K562 (cell line): Measurements from ENCODE around the gene USP49. TPM values are rescaled to one million over a fixed set of nuclear protein-coding genes. Genes with fewer than 3 reads are reported as not detected.
A peak's percentile ranks its signal among the peaks of the same experiment; 100 is the strongest.

ENCODE experiments used
- BCOR ChIP-seq: fragments of 450-650 bp; IDR thresholded peaks from 2 replicates; pipeline ENCODE4 v1.6.1; 2016
- CTBP1 ChIP-seq: fragments of 450-650 bp; IDR thresholded peaks from 2 replicates; pipeline ENCODE4 v1.6.1; 2016; ENCODE audit warnings: borderline replicate concordance
- DPF2 ChIP-seq: fragments of 450-650 bp; IDR thresholded peaks from 2 replicates; pipeline ENCODE4 v1.6.1; 2016
- FIP1L1 ChIP-seq: fragments of 200-400 bp; formaldehyde crosslinking; IDR thresholded peaks from 2 replicates; pipeline ENCODE4 v1.6.1; 2018; ENCODE audit warnings: mild to moderate bottlenecking, low read depth, low read length; ENCODE audit not compliant: poor library complexity, severe bottlenecking
- KAT2B ChIP-seq: IDR thresholded peaks from one replicate; pipeline ENCODE4 v1.6.1; 2012; ENCODE audit warnings: low read depth, mild to moderate bottlenecking, control low read depth, inconsistent platforms, low read length, moderate library complexity
- MTA1 ChIP-seq: fragments of 450-650 bp; IDR thresholded peaks from 2 replicates; pipeline ENCODE4 v1.6.1; 2017; ENCODE audit warnings: borderline replicate concordance
- NR2F6 ChIP-seq: fragments of 450-650 bp; formaldehyde crosslinking; IDR thresholded peaks from 2 replicates; pipeline ENCODE4 v1.4.0; 2020; ENCODE audit warnings: mild to moderate bottlenecking
- SREBF1 ChIP-seq: fragments of 150-350 bp; IDR thresholded peaks from 2 replicates; pipeline ENCODE4 v1.6.1; 2014; ENCODE audit warnings: antibody characterized with exemption, low read depth, low read length, borderline replicate concordance
- SRSF7 ChIP-seq: fragments of 200-400 bp; formaldehyde crosslinking; optimal IDR thresholded peaks from 2 replicates; pipeline ENCODE3; 2017; ENCODE audit warnings: mild to moderate bottlenecking, low read depth, low read length
- TOE1 ChIP-seq, 2 experiments: fragments of 450-650 bp in 1 of 2; sonication (generic) in 1 of 2; formaldehyde crosslinking in 1 of 2; IDR thresholded peaks; 2 replicates each; pipeline versions ENCODE4 v1.7.1 to v1.8.0; 2016 to 2022; ENCODE audit warnings: borderline replicate concordance in 2 of 2, mild to moderate bottlenecking in 2 of 2, antibody characterized with exemption in 1 of 2, inconsistent platforms in 1 of 2, low read depth in 1 of 2, missing genetic modification reagents in 1 of 2, moderate library complexity in 1 of 2
- ZNF212 ChIP-seq: fragments of 450-650 bp; formaldehyde crosslinking; IDR thresholded peaks from 2 replicates; pipeline ENCODE4 v1.4.0; 2020; ENCODE audit warnings: mild to moderate bottlenecking
- ZNF436 ChIP-seq: fragments of 250-450, 450-650 bp; sonication (Bioruptor Pico); formaldehyde crosslinking; IDR thresholded peaks from 2 replicates; pipeline ENCODE4 v1.7.0; 2020; ENCODE audit warnings: mild to moderate bottlenecking
- polyA plus RNA-seq, 8 experiments: library from polyadenylated mRNA; depleted of rRNA in 4 of 8; stranded (reverse) in 5 of 8; unstranded in 3 of 8; fragments of >200 nt; fragmentation: Nextera tagmentation in 2 of 8; fragmentation: Illumina TruSeq in 1 of 8; extraction: Ambion mirVana in 2 of 8; extraction: Trizol in 1 of 8; gene quantifications; 2 replicates each; pipeline versions ENCODE4 v1.2.1 to v1.2.3, GENCODE V29; 2011 to 2014; ENCODE audit warnings: inconsistent platforms in 1 of 8, missing spikeins in 1 of 8
- total RNA-seq, 7 experiments: library from RNA; depleted of rRNA in 6 of 7; stranded (reverse); fragments of >200 nt in 6 of 7; fragmentation: Illumina TruSeq in 2 of 7; extraction: Trizol in 2 of 7; gene quantifications; 2 replicates each; pipeline versions ENCODE4 v1.2.1 to v1.2.3, GENCODE V29; 2011 to 2021; ENCODE audit warnings: low replicate concordance in 1 of 7
- TF ChIP-seq, protein P1 (sequence below), 2 experiments: IDR thresholded peaks in 1 of 2; conservative IDR thresholded peaks in 1 of 2; 2 replicates each; pipeline ENCODE4 v1.6.1; 2016; ENCODE audit warnings: low read depth in 2 of 2, mild to moderate bottlenecking in 1 of 2, missing compliant biosample characterization in 1 of 2, missing genetic modification characterization in 1 of 2, moderate library complexity in 1 of 2
- TF ChIP-seq, protein P2 (sequence below): fragments of 450-650 bp; formaldehyde crosslinking; IDR thresholded peaks from 2 replicates; pipeline ENCODE4 v1.4.0; 2020; ENCODE audit warnings: mild to moderate bottlenecking
- TF ChIP-seq, protein P3 (sequence below): fragments of 250-450 bp; sonication (Bioruptor Pico); IDR thresholded peaks from 2 replicates; pipeline ENCODE4 v1.9.0; 2021; ENCODE audit warnings: mild to moderate bottlenecking
- TF ChIP-seq, protein P4 (sequence below): fragments of 450-650 bp; formaldehyde crosslinking; conservative IDR thresholded peaks from 2 replicates; pipeline ENCODE4 v1.4.0; 2022; ENCODE audit warnings: mild to moderate bottlenecking, missing genetic modification characterization

Gene USP49
- total and polyA plus RNA-seq, 9 of the 15 experiments (the other 6 are each of a cell fraction or from before 2014, with no cell fraction given) = 1.0 to 9.9 (median 6.5) TPM

DNA sequence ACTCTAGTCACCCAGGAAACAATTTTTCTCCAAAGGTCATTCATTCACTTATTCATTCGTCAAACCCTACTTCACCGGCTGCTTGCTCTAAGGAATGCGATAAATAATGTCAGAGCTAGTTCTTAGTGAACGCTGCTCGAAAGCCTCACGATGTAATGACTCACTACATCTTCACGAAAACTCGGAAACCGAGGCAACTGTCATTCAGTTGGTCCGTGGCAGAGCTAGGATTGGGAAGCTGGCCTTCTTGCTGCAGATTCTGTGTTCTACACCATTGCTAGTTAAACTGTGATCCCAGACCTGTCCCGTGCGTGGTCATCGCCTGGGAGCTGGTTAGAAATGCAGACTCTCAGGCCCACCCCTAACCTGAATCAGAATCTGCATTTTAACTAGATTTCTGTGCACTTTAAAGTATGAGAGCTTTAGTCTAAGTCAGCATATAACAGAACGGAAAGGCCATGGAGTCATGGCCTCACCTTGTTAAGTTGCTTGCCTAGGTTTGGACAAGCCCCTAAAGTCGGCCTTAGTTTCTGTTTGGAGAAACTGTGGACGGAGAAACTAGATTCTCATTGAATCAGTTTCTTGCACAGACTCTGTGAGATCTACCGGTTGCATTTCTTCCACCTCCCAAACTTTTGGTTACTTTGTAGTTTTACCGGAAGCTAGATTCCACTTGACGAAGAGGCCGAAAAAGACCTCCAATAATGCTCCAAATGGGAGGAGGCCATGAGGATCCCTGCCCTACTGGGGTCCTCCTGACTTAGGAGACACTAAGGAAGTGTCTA, 47.1 kb upstream of the USP49 start (continued):
- TF ChIP-seq CTBP1 (no peak), DPF2 (peak; percentile 65), FIP1L1 (no peak), TOE1 (IDR thresholded peaks at IDR 0.05; ENCODE audit: borderline replicate concordance) (0 out of 2 replicates have a peak, but pooled peaks have one; percentile 25), TOE1 (CRISPR knock-in tag; IDR thresholded peaks at IDR 0.05; ENCODE audit: borderline replicate concordance, low read depth) (no peak), SRSF7 (no peak), SREBF1 (no peak), KAT2B (no peak), ZNF212 (CRISPR knock-in tag) (no peak; the same call in 1 of the 2 replicates), MTA1 (no peak), BCOR (peak; percentile 63), ZNF436 (CRISPR knock-in tag) (no peak), NR2F6 (CRISPR knock-in tag) (no peak)
- TF ChIP-seq, protein P1, sequence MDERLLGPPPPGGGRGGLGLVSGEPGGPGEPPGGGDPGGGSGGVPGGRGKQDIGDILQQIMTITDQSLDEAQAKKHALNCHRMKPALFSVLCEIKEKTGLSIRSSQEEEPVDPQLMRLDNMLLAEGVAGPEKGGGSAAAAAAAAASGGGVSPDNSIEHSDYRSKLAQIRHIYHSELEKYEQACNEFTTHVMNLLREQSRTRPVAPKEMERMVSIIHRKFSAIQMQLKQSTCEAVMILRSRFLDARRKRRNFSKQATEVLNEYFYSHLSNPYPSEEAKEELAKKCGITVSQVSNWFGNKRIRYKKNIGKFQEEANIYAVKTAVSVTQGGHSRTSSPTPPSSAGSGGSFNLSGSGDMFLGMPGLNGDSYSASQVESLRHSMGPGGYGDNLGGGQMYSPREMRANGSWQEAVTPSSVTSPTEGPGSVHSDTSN (CRISPR knock-in tag; IDR thresholded peaks at IDR 0.05; ENCODE audit: low read depth) = no peak
- TF ChIP-seq, protein P1 (tag; conservative IDR thresholded peaks at IDR 0.05; ENCODE audit: low read depth) = peak; percentile 88
- TF ChIP-seq, protein P2, sequence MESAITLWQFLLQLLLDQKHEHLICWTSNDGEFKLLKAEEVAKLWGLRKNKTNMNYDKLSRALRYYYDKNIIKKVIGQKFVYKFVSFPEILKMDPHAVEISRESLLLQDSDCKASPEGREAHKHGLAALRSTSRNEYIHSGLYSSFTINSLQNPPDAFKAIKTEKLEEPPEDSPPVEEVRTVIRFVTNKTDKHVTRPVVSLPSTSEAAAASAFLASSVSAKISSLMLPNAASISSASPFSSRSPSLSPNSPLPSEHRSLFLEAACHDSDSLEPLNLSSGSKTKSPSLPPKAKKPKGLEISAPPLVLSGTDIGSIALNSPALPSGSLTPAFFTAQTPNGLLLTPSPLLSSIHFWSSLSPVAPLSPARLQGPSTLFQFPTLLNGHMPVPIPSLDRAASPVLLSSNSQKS (CRISPR knock-in tag) = no peak
- TF ChIP-seq, protein P3, sequence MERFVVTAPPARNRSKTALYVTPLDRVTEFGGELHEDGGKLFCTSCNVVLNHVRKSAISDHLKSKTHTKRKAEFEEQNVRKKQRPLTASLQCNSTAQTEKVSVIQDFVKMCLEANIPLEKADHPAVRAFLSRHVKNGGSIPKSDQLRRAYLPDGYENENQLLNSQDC (CRISPR knock-in tag) = no peak
- TF ChIP-seq, protein P4, sequence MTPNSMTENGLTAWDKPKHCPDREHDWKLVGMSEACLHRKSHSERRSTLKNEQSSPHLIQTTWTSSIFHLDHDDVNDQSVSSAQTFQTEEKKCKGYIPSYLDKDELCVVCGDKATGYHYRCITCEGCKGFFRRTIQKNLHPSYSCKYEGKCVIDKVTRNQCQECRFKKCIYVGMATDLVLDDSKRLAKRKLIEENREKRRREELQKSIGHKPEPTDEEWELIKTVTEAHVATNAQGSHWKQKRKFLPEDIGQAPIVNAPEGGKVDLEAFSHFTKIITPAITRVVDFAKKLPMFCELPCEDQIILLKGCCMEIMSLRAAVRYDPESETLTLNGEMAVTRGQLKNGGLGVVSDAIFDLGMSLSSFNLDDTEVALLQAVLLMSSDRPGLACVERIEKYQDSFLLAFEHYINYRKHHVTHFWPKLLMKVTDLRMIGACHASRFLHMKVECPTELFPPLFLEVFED = no peak
